Central memory CD4-positive, alpha-beta T cell (primary cell): Measurements from ENCODE around the gene ENTPD7.

Experiments
- DNase-seq: peaks from one replicate; pipeline ENCODE4 v3.0.0; 2022

Gene ENTPD7

GRCh38 chr10:99754670-99755069 lies 95.4 kb downstream of the ENTPD7 start:
- DNase-seq: no peak
